ENCODE data around the gene BOD1L1.

Gene BOD1L1

DNA sequence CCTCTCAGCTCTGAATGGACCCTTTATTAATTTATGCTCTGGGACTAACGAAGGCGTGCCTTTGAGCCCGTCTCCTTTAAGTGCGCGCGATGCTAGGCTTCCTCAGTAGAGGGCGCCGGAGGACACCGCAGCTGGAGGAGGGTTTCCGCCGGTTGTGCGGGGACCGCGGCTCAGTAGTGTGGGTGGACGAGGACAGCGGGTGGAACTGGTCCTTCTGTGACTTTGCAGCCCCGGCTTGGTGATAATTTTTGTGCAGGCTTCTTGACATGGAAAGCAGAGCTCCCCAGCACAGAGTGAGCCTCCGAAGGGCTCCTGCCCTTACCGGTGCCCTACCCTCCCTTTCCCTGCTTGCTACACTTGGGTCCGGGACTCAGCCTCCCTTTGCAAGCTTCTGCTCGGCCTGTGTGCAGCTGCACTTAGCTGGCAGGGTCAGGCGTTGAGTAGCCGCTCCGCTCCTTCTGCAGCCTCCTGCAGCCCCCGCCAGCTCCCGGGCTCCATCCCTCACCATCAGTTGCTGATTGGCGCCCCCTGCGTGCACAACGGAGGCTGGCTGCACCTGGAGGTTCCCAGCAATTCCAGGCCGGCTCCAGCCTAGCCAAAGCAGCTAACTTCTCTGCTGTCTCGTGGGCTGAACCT lies 26.8 kb upstream of the BOD1L1 start (continued):
- no peak for TF ChIP-seq ZNF211 (tag by site-specific recombination; IDR thresholded peaks at IDR 0.05; ENCODE audit: low read depth)
- no peak for TF ChIP-seq ZBTB7A (tag by site-specific recombination; IDR thresholded peaks at IDR 0.05; ENCODE audit: low read depth)
- no peak for TF ChIP-seq ZBTB21 (tag by site-specific recombination; IDR thresholded peaks at IDR 0.05)
- peak; percentile 68; the same call in 1 of the 2 replicates for TF ChIP-seq ZNF610 (tag by site-specific recombination; IDR thresholded peaks at IDR 0.05; ENCODE audit: borderline replicate concordance)
- TF ChIP-seq ZNF146 (tag by site-specific recombination; IDR thresholded peaks at IDR 0.05), result no peak
- TF ChIP-seq ZNF324 (tag by site-specific recombination; IDR thresholded peaks at IDR 0.05), result no peak
- peak; percentile 24 for TF ChIP-seq ZNF654 (tag by site-specific recombination; IDR thresholded peaks at IDR 0.05; ENCODE audit: low read depth)
- TF ChIP-seq ZNF621 (tag by site-specific recombination; IDR thresholded peaks at IDR 0.05), result no peak
- TF ChIP-seq, protein P1, sequence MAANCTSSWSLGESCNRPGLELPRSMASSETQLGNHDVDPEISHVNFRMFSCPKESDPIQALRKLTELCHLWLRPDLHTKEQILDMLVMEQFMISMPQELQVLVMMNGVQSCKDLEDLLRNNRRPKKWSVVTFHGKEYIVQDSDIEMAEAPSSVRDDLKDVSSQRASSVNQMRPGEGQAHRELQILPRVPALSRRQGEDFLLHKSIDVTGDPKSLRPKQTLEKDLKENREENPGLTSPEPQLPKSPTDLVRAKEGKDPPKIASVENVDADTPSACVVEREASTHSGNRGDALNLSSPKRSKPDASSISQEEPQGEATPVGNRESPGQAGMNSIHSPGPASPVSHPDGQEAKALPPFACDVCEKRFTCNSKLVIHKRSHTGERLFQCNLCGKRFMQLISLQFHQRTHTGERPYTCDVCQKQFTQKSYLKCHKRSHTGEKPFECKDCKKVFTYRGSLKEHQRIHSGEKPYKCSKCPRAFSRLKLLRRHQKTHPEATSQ (tag by site-specific recombination; IDR thresholded peaks at IDR 0.05), result no peak
- 0 out of 2 replicates have a peak, but pooled peaks have one; percentile 17 for TF ChIP-seq ZXDB (tag by site-specific recombination; IDR thresholded peaks at IDR 0.05)
- no peak for TF ChIP-seq ZNF843 (tag by site-specific recombination; IDR thresholded peaks at IDR 0.05)
- TF ChIP-seq ZFHX2 (tag by site-specific recombination; conservative IDR thresholded peaks at IDR 0.05), result peak; percentile 26; the same call in 1 of the 2 replicates
- peak; percentile 57; the same call in 1 of the 2 replicates for TF ChIP-seq ZBTB17 (tag by site-specific recombination; IDR thresholded peaks at IDR 0.05)
- TF ChIP-seq ZNF155 (tag by site-specific recombination; IDR thresholded peaks at IDR 0.05), result no peak
- TF ChIP-seq, protein P2, sequence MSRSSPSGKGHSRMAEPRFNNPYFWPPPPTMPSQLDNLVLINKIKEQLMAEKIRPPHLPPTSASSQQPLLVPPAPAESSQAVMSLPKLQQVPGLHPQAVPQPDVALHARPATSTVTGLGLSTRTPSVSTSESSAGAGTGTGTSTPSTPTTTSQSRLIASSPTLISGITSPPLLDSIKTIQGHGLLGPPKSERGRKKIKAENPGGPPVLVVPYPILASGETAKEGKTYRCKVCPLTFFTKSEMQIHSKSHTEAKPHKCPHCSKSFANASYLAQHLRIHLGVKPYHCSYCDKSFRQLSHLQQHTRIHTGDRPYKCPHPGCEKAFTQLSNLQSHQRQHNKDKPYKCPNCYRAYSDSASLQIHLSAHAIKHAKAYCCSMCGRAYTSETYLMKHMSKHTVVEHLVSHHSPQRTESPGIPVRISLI (tag by site-specific recombination; IDR thresholded peaks at IDR 0.05), result no peak
- no peak for TF ChIP-seq ZNF791 (tag by site-specific recombination; IDR thresholded peaks at IDR 0.05)
- no peak for TF ChIP-seq GFI1B (tag by site-specific recombination; IDR thresholded peaks at IDR 0.05)
- TF ChIP-seq, protein P3, sequence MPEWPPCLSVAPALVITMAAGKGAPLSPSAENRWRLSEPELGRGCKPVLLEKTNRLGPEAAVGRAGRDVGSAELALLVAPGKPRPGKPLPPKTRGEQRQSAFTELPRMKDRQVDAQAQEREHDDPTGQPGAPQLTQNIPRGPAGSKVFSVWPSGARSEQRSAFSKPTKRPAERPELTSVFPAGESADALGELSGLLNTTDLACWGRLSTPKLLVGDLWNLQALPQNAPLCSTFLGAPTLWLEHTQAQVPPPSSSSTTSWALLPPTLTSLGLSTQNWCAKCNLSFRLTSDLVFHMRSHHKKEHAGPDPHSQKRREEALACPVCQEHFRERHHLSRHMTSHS (tag by site-specific recombination; IDR thresholded peaks at IDR 0.05), result no peak
- TF ChIP-seq ZNF24 (tag by site-specific recombination; IDR thresholded peaks at IDR 0.05), result no peak
- peak; percentile 55; the same call in 1 of the 2 replicates for TF ChIP-seq ZNF600 (tag by site-specific recombination; IDR thresholded peaks at IDR 0.05)
- TF ChIP-seq MYNN (tag by site-specific recombination; IDR thresholded peaks at IDR 0.05; ENCODE audit: borderline replicate concordance), result no peak
- TF ChIP-seq, protein P4, sequence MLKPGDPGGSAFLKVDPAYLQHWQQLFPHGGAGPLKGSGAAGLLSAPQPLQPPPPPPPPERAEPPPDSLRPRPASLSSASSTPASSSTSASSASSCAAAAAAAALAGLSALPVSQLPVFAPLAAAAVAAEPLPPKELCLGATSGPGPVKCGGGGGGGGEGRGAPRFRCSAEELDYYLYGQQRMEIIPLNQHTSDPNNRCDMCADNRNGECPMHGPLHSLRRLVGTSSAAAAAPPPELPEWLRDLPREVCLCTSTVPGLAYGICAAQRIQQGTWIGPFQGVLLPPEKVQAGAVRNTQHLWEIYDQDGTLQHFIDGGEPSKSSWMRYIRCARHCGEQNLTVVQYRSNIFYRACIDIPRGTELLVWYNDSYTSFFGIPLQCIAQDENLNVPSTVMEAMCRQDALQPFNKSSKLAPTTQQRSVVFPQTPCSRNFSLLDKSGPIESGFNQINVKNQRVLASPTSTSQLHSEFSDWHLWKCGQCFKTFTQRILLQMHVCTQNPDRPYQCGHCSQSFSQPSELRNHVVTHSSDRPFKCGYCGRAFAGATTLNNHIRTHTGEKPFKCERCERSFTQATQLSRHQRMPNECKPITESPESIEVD (tag by site-specific recombination; IDR thresholded peaks at IDR 0.05), result no peak
- TF ChIP-seq, protein P5, sequence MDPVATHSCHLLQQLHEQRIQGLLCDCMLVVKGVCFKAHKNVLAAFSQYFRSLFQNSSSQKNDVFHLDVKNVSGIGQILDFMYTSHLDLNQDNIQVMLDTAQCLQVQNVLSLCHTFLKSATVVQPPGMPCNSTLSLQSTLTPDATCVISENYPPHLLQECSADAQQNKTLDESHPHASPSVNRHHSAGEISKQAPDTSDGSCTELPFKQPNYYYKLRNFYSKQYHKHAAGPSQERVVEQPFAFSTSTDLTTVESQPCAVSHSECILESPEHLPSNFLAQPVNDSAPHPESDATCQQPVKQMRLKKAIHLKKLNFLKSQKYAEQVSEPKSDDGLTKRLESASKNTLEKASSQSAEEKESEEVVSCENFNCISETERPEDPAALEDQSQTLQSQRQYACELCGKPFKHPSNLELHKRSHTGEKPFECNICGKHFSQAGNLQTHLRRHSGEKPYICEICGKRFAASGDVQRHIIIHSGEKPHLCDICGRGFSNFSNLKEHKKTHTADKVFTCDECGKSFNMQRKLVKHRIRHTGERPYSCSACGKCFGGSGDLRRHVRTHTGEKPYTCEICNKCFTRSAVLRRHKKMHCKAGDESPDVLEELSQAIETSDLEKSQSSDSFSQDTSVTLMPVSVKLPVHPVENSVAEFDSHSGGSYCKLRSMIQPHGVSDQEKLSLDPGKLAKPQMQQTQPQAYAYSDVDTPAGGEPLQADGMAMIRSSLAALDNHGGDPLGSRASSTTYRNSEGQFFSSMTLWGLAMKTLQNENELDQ (tag by site-specific recombination; IDR thresholded peaks at IDR 0.05; ENCODE audit: low read depth), result no peak
- no peak for TF ChIP-seq ZNF777 (tag by site-specific recombination; IDR thresholded peaks at IDR 0.05; ENCODE audit: borderline replicate concordance)
- TF ChIP-seq, protein P6, sequence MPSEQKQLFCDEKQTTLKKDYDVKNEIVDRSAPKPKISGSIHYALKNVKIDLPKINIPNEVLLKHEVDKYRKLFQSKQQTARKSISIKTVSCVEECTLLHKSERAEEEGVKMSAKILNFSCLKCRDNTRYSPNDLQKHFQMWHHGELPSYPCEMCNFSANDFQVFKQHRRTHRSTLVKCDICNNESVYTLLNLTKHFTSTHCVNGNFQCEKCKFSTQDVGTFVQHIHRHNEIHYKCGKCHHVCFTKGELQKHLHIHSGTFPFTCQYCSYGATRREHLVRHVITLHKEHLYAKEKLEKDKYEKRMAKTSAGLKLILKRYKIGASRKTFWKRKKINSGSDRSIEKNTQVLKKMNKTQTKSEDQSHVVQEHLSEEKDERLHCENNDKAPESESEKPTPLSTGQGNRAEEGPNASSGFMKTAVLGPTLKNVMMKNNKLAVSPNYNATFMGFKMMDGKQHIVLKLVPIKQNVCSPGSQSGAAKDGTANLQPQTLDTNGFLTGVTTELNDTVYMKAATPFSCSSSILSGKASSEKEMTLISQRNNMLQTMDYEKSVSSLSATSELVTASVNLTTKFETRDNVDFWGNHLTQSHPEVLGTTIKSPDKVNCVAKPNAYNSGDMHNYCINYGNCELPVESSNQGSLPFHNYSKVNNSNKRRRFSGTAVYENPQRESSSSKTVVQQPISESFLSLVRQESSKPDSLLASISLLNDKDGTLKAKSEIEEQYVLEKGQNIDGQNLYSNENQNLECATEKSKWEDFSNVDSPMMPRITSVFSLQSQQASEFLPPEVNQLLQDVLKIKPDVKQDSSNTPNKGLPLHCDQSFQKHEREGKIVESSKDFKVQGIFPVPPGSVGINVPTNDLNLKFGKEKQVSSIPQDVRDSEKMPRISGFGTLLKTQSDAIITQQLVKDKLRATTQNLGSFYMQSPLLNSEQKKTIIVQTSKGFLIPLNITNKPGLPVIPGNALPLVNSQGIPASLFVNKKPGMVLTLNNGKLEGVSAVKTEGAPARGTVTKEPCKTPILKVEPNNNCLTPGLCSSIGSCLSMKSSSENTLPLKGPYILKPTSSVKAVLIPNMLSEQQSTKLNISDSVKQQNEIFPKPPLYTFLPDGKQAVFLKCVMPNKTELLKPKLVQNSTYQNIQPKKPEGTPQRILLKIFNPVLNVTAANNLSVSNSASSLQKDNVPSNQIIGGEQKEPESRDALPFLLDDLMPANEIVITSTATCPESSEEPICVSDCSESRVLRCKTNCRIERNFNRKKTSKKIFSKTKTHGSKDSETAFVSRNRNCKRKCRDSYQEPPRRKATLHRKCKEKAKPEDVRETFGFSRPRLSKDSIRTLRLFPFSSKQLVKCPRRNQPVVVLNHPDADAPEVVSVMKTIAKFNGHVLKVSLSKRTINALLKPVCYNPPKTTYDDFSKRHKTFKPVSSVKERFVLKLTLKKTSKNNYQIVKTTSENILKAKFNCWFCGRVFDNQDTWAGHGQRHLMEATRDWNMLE (tag by site-specific recombination; conservative IDR thresholded peaks at IDR 0.05; ENCODE audit: low read depth), result no peak
- TF ChIP-seq, protein P7, sequence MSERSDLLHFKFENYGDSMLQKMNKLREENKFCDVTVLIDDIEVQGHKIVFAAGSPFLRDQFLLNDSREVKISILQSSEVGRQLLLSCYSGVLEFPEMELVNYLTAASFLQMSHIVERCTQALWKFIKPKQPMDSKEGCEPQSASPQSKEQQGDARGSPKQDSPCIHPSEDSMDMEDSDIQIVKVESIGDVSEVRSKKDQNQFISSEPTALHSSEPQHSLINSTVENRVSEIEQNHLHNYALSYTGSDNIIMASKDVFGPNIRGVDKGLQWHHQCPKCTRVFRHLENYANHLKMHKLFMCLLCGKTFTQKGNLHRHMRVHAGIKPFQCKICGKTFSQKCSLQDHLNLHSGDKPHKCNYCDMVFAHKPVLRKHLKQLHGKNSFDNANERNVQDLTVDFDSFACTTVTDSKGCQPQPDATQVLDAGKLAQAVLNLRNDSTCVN (tag by site-specific recombination; optimal IDR thresholded peaks at IDR 0.05), result peak; percentile 23
